Measurements from ENCODE around the gene SLC25A15.
"Not testable (repeated sequence)": the region's sequence is repeated elsewhere in the genome, so short reads cannot be mapped to it uniquely, and the experiment has no call there.

The SLC25A15 gene

DNA sequence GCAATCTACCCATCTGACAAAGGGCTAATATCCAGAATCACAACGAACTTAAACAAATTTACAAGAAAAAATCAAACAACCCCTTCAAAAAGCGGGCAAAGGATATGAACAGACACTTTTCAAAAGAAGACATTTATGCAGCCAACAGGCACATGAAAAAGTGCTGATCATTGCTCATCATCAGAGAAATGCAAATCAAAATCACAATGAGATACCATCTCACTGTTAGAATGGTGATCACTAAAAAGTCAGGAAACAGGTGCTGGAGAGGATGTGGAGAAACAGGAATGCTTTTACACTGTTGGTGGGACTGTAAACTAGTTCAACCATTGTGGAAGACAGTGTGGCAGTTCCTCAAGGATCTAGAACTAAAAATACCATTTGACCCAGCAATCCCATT is 51.5 kb downstream of the SLC25A15 start:
- not testable (repeated sequence) for H3K36me3 ChIP-seq (ENCODE audit: insufficient read depth, low read depth, low read length); H3K9me3 ChIP-seq (ENCODE audit: insufficient read depth, low read depth, low read length); H3K4me3 ChIP-seq (ENCODE audit: low read length); H3K27ac ChIP-seq (ENCODE audit: low read length); H3K4me1 ChIP-seq (ENCODE audit: insufficient read depth, low read length); H3K27me3 ChIP-seq (ENCODE audit: insufficient read depth, low read length); H3K9ac ChIP-seq (ENCODE audit: low read depth, low read length)

All from iPS-20b (cell line).